IgD-negative memory B cell (primary cell): Measurements from ENCODE around the gene GAA. TPM values are rescaled to one million over a fixed set of nuclear protein-coding genes. Genes with fewer than 3 reads are reported as not detected.

Experiments
- H3K27ac Mint-ChIP-seq, 3 donors: one replicate each; pipeline ENCODE4 v1.8.0; 2020 to 2022; ENCODE audit warnings: mild to moderate bottlenecking in 3 of 3, mixed read lengths in 3 of 3, moderate library complexity in 1 of 3
- H3K27me3 Mint-ChIP-seq: one replicate; pipeline ENCODE4 v1.8.0; 2021; ENCODE audit warnings: mixed read lengths
- H3K36me3 Mint-ChIP-seq: one replicate; pipeline ENCODE4 v1.8.0; 2020; ENCODE audit warnings: mild to moderate bottlenecking, mixed read lengths
- H3K4me1 Mint-ChIP-seq, 3 donors: one replicate each; pipeline ENCODE4 v1.8.0; 2020 to 2022; ENCODE audit warnings: mixed read lengths in 3 of 3, mild to moderate bottlenecking in 1 of 3
- H3K4me3 Mint-ChIP-seq, 4 donors: one replicate each; pipeline ENCODE4 v1.8.0; 2020 to 2022; ENCODE audit warnings: mild to moderate bottlenecking in 4 of 4, mixed read lengths in 4 of 4, moderate library complexity in 3 of 4
- H3K9me3 Mint-ChIP-seq, 3 donors: one replicate each; pipeline ENCODE4 v1.8.0; 2020 to 2021; ENCODE audit warnings: mixed read lengths in 3 of 3, mild to moderate bottlenecking in 1 of 3
- polyA plus RNA-seq: library from polyadenylated mRNA; unstranded; fragments of 300-500 nt; fragmentation: Illumina TruSeq; gene quantifications from one replicate; pipeline ENCODE4 v1.2.3, GENCODE V29; 2021

The GAA gene
- polyA plus RNA-seq, 1 donor from 2014 or later, result 11.3 TPM

DNA sequence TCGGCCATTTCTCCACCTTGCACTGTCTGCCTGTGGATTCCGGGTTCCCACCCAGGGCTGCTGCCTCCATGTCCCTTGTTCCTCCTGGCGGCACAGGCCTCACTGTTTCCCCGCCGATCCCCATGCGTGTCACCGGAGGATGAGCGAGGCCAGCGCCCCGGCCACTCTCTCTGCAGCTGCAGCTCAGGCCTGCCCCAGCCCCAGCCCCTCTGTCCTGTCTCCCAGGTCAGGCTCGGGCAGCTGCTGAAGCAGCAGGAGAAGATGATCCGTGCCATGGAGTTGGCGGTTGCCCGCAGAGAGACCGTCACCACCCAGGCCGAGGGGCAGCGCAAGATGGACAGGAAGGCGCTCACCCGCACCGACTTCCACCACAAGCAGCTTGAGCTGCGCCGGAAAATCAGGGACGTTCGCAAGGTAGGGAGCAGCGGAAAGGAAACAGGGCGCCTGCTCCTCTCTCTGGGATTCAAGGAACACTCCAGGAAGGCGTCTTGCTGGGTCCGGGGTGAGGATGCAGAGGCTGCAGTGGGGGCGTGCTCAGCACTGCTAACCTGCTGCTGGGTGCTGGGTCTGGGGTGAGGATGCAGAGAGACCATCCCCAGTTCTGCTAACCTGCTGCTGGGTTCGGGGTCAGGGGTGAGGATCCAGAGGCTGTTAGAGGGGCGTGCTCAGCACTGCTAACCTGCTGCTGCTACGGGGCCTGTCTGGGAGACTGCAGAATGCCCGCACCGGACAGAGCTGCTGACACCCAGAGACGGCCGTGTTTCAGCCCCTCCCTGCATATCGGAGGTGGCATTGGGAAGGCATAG lies 6.1 kb upstream of the GAA start:
- Mint-ChIP-seq H3K4me1 (peaks cover 0 to 1% (median 0%) of the 10 kb centered on the region in 3 donors), H3K36me3 (no peaks in the 10 kb centered on the region), H3K27me3 (peaks cover 1% of the 10 kb centered on the region), H3K9me3 (no peaks in the 10 kb centered on the region), H3K27ac (peak overlapping the region in 2 of 3 donors; percentile 16 to 73), H3K4me3 (no peak overlapping the region)

DNA sequence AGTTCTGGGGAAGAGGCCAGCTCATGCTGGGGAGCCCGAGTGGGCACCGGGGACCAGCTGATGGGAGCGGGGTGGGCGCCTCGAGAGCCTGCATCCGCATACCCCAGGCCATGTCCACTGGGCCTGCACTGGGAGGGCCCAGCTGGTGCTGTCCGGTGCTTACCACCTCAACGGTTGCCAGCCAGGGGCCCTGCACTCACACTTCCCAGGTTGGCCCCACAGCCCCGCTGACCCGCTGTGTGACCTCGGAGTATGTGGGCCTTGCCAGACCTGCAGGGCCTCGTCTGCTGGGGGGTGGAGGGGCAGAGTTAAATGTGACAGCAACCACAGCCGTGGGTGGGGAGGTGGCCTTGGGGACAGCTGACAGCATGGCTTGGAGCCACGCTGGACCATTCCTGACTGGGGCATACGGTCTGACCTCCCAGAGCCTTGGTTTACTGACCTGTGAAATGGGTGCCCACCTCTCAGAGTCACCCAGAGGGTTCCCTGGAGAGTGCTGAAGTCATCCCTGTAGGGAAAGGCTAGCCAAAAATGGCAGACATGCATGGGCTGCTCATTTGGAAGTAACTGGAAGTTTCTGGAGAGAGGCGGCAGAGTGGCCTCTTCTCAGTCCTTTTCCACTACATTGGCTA lies 5.4 kb upstream of the GAA start:
- no peak overlapping the region for H3K27ac Mint-ChIP-seq
- peaks cover 1% of the 10 kb centered on the region for H3K27me3 Mint-ChIP-seq
- peaks cover 0 to 8% (median 4%) of the 10 kb centered on the region in 3 donors for H3K4me1 Mint-ChIP-seq
- H3K4me3 Mint-ChIP-seq, result no peak overlapping the region
- H3K9me3 Mint-ChIP-seq, result no peaks in the 10 kb centered on the region
- no peaks in the 10 kb centered on the region for H3K36me3 Mint-ChIP-seq

DNA sequence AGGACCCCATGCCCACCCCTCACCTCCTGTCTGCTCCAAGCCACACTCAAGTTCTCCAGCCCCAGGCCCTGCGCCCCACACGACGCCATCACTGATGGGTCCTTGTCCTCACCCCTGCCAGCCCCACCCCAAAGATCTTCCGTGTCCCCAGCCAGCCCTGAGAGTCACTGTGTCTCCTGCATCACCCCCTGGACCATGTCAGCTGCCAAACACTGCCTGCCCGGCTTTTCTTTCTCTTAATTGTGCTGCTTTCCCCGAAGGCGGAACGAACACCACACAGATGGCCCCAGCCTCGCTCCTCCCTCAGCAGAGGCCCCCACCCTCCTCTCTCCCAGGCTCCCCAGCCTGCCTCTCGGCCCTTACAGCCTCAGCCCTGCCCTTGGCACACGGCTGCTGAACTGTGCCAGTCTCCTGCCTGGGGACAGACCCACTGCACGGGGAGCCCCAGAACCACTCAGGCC lies 4.8 kb upstream of the GAA start:
- no peak overlapping the region for H3K27ac Mint-ChIP-seq
- peaks cover 1% of the 10 kb centered on the region for H3K27me3 Mint-ChIP-seq
- H3K4me3 Mint-ChIP-seq, result no peak overlapping the region
- H3K4me1 Mint-ChIP-seq, result peaks cover 0 to 8% (median 5%) of the 10 kb centered on the region in 3 donors
- H3K9me3 Mint-ChIP-seq, result no peaks in the 10 kb centered on the region
- H3K36me3 Mint-ChIP-seq, result no peaks in the 10 kb centered on the region

DNA sequence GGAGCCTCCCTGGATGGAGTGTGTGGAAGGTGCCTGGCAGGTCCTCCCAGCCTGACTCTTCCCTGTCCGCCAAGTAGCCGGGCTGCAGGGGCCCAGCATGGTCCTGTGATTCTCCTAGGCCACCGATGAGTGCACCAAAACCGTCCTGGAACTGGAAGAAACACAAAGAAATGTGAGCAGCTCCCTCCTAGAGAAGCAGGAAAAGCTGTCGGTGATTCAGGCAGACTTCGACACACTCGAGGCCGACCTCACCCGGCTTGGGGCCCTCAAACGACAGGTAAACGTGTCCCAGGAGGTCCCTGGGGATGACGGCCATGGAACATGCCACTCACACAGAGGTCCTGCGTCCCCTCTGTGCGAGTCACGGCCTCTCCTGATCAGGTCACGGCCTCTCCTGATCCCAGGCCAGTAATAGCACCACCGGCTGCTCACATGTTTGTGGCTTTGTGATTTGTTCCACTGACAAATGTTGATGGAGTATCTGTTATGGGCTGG lies 4.2 kb upstream of the GAA start:
- H3K36me3 Mint-ChIP-seq, result no peaks in the 10 kb centered on the region

DNA sequence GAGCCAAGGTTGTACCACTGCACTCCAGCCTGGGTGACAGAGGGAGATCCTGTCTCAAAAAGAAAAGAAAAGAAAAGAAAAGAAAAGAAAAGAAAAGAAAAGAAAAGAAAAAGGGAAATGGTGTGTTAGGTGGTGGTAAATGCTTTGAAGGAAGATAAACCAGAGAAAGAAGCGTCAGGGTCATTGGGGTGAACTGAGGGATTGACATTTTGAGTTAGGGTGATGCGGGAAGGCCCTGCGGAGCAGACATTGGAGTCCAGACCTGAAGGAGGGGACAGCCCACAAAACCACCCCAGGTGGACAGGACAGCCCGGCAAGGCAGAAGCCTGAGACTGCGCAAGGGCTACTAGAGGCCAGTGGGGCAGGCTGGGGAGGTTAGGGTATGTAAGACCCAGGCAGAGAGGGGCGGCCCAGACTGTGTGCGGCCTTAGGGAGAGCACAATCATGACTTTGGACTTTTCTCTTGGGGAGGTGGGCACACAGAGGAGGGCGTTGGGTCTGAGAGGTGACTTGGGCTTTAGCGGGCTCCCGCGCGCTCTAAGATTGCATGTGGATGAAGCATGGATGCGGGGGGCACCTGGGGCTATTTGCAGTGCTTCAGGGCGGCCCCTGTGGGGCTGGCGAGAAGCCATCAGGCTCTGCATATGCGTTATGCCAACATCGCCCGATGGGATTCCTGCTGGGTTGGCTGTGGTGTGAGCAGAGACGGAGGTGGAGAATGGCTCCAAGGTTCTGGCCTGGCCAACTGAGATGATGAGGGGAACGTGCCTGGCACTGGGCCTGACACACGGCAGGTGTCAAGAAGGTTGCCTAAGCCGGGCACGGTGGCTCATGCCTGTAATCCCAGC lies 3.3 kb upstream of the GAA start:
- Mint-ChIP-seq H3K4me1 (peaks cover 8 to 18% (median 9%) of the 10 kb centered on the region in 3 donors), H3K9me3 (no peaks in the 10 kb centered on the region), H3K4me3 (peak overlapping the region in 1 of 4 donors; percentile 16), H3K27me3 (peaks cover 1% of the 10 kb centered on the region), H3K27ac (no peak overlapping the region), H3K36me3 (no peaks in the 10 kb centered on the region)

More for the DNA sequence above, 4.2 kb upstream of the GAA start:
- peak overlapping the region in 2 of 4 donors; percentile 16 to 80 for H3K4me3 Mint-ChIP-seq
- H3K9me3 Mint-ChIP-seq, result no peaks in the 10 kb centered on the region
- H3K27ac Mint-ChIP-seq, result no peak overlapping the region
- H3K4me1 Mint-ChIP-seq, result peaks cover 3 to 11% (median 9%) of the 10 kb centered on the region in 3 donors
- H3K27me3 Mint-ChIP-seq, result peaks cover 1% of the 10 kb centered on the region

DNA sequence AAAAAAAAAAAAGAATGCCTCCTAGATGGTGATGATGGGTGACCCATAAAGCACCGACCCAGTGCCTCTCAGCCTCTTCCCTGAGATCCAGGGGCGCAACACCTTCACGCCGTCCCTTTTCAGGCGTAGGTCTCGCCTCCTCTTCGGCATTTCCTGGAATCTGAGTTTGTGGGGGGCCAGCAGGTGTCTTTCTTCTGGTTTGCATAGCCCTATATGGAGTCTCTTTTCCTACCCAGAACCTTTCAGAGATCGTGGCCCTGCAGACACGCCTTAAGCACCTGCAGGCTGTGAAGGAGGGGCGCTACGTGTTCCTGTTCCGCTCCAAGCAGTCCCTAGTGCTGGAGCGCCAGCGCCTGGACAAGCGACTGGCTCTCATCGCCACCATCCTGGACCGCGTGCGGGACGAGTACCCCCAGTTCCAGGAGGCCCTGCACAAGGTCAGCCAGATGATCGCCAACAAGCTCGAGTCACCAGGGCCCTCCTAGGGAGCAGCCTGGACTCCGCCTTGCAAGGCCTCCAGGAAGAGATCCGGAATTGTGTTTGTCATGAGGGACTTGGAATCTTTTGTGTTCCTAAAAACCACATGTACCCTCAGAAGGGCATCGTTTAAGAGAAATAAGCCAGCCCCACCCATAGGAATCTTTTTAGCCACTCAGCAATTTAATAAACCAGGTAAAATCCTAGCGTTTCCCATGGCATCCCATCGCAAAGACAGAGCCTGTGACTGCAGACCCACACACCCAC lies 1.9 kb upstream of the GAA start:
- H3K27me3 Mint-ChIP-seq, result peaks cover 1% of the 10 kb centered on the region
- no peaks in the 10 kb centered on the region for H3K36me3 Mint-ChIP-seq
- H3K4me1 Mint-ChIP-seq, result peaks cover 9 to 18% (median 11%) of the 10 kb centered on the region in 3 donors
- no peaks in the 10 kb centered on the region for H3K9me3 Mint-ChIP-seq
- peak overlapping the region; percentile 72 to 93 (median 82) for H3K4me3 Mint-ChIP-seq
- H3K27ac Mint-ChIP-seq, result peak overlapping the region in 1 of 3 donors; percentile 81

DNA sequence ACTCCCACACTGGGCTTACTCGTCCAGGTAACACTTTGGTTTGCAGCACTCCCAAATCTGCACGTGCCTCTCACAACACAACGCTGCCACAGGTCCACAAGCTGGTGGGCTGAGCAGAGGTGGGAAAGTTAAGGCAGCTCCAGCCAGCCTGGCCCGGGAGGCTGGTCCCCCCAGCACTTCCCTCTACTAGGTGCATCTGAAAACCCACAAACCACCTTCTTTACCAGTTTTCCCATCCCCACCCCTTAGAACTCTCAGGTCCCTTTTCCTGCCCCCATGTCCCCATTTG lies 1.4 kb upstream of the GAA start:
- Mint-ChIP-seq H3K4me3 (peak overlapping the region; percentile 72 to 93 (median 82)), H3K4me1 (peaks cover 9 to 18% (median 11%) of the 10 kb centered on the region in 3 donors), H3K36me3 (no peaks in the 10 kb centered on the region), H3K9me3 (no peaks in the 10 kb centered on the region), H3K27ac (peak overlapping the region in 1 of 3 donors; percentile 81), H3K27me3 (no peaks in the 10 kb centered on the region)

DNA sequence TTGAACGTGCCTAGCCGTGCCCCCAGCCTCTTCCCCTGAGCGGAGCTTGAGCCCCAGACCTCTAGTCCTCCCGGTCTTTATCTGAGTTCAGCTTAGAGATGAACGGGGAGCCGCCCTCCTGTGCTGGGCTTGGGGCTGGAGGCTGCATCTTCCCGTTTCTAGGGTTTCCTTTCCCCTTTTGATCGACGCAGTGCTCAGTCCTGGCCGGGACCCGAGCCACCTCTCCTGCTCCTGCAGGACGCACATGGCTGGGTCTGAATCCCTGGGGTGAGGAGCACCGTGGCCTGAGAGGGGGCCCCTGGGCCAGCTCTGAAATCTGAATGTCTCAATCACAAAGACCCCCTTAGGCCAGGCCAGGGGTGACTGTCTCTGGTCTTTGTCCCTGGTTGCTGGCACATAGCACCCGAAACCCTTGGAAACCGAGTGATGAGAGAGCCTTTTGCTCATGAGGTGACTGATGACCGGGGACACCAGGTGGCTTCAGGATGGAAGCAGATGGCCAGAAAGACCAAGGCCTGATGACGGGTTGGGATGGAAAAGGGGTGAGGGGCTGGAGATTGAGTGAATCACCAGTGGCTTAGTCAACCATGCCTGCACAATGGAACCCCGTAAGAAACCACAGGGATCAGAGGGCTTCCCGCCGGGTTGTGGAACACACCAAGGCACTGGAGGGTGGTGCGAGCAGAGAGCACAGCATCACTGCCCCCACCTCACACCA lies 724 bp downstream of the GAA start:
- Mint-ChIP-seq H3K27ac (peak overlapping the region; percentile 82 to 94 (median 87)), H3K9me3 (no peaks in the 10 kb centered on the region), H3K4me1 (peaks cover 9 to 18% (median 11%) of the 10 kb centered on the region in 3 donors), H3K4me3 (peak overlapping the region; percentile 89 to 96 (median 95)), H3K27me3 (no peaks in the 10 kb centered on the region), H3K36me3 (peaks cover 5% of the 10 kb centered on the region)

DNA sequence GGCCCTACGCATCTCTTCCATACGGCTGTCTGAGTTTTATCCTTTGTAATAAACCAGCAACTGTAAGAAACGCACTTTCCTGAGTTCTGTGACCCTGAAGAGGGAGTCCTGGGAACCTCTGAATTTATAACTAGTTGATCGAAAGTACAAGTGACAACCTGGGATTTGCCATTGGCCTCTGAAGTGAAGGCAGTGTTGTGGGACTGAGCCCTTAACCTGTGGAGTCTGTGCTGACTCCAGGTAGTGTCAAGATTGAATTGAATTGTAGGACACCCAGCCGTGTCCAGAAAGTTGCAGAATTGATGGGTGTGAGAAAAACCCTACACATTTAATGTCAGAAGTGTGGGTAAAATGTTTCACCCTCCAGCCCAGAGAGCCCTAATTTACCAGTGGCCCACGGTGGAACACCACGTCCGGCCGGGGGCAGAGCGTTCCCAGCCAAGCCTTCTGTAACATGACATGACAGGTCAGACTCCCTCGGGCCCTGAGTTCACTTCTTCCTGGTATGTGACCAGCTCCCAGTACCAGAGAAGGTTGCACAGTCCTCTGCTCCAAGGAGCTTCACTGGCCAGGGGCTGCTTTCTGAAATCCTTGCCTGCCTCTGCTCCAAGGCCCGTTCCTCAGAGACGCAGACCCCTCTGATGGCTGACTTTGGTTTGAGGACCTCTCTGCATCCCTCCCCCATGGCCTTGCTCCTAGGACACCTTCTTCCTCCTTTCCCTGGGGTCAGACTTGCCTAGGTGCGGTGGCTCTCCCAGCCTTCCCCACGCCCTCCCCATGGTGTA lies 1.5 kb downstream of the GAA start:
- H3K9me3 Mint-ChIP-seq, result no peaks in the 10 kb centered on the region
- H3K4me3 Mint-ChIP-seq, result peak overlapping the region; percentile 54 to 96 (median 72)
- H3K27ac Mint-ChIP-seq, result peak overlapping the region; percentile 47 to 94 (median 82)
- H3K4me1 Mint-ChIP-seq, result peaks cover 9 to 18% (median 11%) of the 10 kb centered on the region in 3 donors
- H3K27me3 Mint-ChIP-seq, result no peaks in the 10 kb centered on the region
- peaks cover 5% of the 10 kb centered on the region for H3K36me3 Mint-ChIP-seq

DNA sequence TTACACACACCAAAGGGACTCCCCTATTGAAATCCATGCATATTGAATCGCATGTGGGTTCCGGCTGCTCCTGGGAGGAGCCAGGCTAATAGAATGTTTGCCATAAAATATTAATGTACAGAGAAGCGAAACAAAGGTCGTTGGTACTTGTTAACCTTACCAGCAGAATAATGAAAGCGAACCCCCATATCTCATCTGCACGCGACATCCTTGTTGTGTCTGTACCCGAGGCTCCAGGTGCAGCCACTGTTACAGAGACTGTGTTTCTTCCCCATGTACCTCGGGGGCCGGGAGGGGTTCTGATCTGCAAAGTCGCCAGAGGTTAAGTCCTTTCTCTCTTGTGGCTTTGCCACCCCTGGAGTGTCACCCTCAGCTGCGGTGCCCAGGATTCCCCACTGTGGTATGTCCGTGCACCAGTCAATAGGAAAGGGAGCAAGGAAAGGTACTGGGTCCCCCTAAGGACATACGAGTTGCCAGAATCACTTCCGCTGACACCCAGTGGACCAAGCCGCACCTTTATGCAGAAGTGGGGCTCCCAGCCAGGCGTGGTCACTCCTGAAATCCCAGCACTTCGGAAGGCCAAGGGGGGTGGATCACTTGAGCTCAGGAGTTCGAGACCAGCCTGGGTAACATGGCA lies 2.2 kb downstream of the GAA start:
- Mint-ChIP-seq H3K36me3 (peaks cover 5% of the 10 kb centered on the region), H3K9me3 (no peaks in the 10 kb centered on the region), H3K27me3 (no peaks in the 10 kb centered on the region), H3K4me3 (peak overlapping the region in 2 of 4 donors; percentile 4 to 96), H3K4me1 (peaks cover 9 to 18% (median 11%) of the 10 kb centered on the region in 3 donors), H3K27ac (peak overlapping the region in 2 of 3 donors; percentile 10 to 62)

DNA sequence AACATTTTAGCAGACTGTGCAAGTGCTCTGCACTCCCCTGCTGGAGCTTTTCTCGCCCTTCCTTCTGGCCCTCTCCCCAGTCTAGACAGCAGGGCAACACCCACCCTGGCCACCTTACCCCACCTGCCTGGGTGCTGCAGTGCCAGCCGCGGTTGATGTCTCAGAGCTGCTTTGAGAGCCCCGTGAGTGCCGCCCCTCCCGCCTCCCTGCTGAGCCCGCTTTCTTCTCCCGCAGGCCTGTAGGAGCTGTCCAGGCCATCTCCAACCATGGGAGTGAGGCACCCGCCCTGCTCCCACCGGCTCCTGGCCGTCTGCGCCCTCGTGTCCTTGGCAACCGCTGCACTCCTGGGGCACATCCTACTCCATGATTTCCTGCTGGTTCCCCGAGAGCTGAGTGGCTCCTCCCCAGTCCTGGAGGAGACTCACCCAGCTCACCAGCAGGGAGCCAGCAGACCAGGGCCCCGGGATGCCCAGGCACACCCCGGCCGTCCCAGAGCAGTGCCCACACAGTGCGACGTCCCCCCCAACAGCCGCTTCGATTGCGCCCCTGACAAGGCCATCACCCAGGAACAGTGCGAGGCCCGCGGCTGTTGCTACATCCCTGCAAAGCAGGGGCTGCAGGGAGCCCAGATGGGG lies 3.1 kb downstream of the GAA start:
- Mint-ChIP-seq H3K36me3 (peaks cover 5% of the 10 kb centered on the region), H3K27me3 (no peaks in the 10 kb centered on the region), H3K27ac (peak overlapping the region in 1 of 3 donors; percentile 62), H3K4me3 (peak overlapping the region in 2 of 4 donors; percentile 45 to 68), H3K9me3 (no peaks in the 10 kb centered on the region), H3K4me1 (peaks cover 9 to 18% (median 11%) of the 10 kb centered on the region in 3 donors)

DNA sequence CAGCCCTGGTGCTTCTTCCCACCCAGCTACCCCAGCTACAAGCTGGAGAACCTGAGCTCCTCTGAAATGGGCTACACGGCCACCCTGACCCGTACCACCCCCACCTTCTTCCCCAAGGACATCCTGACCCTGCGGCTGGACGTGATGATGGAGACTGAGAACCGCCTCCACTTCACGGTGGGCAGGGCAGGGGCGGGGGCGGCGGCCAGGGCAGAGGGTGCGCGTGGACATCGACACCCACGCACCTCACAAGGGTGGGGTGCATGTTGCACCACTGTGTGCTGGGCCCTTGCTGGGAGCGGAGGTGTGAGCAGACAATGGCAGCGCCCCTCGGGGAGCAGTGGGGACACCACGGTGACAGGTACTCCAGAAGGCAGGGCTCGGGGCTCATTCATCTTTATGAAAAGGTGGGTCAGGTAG lies 3.6 kb downstream of the GAA start:
- no peak overlapping the region for H3K27ac Mint-ChIP-seq
- H3K9me3 Mint-ChIP-seq, result no peaks in the 10 kb centered on the region
- peaks cover 5% of the 10 kb centered on the region for H3K36me3 Mint-ChIP-seq
- H3K4me1 Mint-ChIP-seq, result peaks cover 9 to 18% (median 11%) of the 10 kb centered on the region in 3 donors
- H3K27me3 Mint-ChIP-seq, result no peaks in the 10 kb centered on the region
- H3K4me3 Mint-ChIP-seq, result peak overlapping the region in 1 of 4 donors; percentile 29
